HEK293 (cell line): Measurements from ENCODE around the gene PDP2.

ENCODE experiments used
- BCL11B ChIP-seq: fragments of 450-650 bp; formaldehyde crosslinking; IDR thresholded peaks from 2 replicates; pipeline ENCODE4 v1.5.1; 2016; ENCODE audit warnings: low read depth, missing biosample characterization, missing genetic modification characterization
- REST ChIP-seq: fragments of 450-650 bp; formaldehyde crosslinking; IDR thresholded peaks from 2 replicates; pipeline ENCODE4 v1.5.1; 2016; ENCODE audit warnings: missing biosample characterization, missing genetic modification characterization
- YY1 ChIP-seq: fragments of 450-650 bp; formaldehyde crosslinking; IDR thresholded peaks from 2 replicates; pipeline ENCODE4 v1.5.1; 2018; ENCODE audit warnings: missing biosample characterization, missing genetic modification characterization
- ZNF138 ChIP-seq: fragments of 450-650 bp; formaldehyde crosslinking; IDR thresholded peaks from 2 replicates; pipeline ENCODE4 v1.5.1; 2016; ENCODE audit warnings: missing biosample characterization, missing genetic modification characterization, borderline replicate concordance
- ZNF174 ChIP-seq: fragments of 450-650 bp; formaldehyde crosslinking; IDR thresholded peaks from 2 replicates; pipeline ENCODE4 v1.5.0; 2017; ENCODE audit warnings: missing biosample characterization, mild to moderate bottlenecking, missing genetic modification characterization
- ZNF701 ChIP-seq: fragments of 450-650 bp; formaldehyde crosslinking; IDR thresholded peaks from 2 replicates; pipeline ENCODE4 v1.5.1; 2016; ENCODE audit warnings: missing biosample characterization, missing genetic modification characterization
- TF ChIP-seq, protein P1 (sequence below): fragments of 450-650 bp; formaldehyde crosslinking; IDR thresholded peaks from 2 replicates; pipeline ENCODE4 v1.5.1; 2016; ENCODE audit warnings: missing biosample characterization, missing genetic modification characterization
- TF ChIP-seq, protein P2 (sequence below): fragments of 450-650 bp; IDR thresholded peaks from 2 replicates; pipeline ENCODE4 v1.5.1; 2018; ENCODE audit warnings: missing biosample characterization, missing genetic modification characterization

DNA sequence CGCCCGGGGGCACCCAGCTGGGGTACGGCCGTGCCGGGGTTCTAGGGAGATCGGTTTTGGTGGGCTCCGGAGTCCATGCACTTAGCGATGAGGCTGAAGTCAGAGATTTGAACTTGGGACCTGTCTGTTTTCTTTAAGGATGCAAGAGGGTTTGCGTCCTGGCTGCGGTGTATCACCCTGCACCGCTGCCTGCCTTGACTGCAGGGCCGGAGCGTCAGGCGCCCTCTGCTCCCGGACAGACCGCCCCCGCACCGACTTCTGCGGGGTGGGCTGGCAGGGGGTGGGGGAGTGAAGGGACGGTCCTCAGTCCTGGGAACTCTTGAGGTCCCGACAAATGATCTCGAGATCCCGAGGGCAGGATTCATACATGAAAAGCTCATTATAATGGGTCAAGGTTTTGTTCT lies 701 bp downstream of the PDP2 start:
- TF ChIP-seq, protein P1, sequence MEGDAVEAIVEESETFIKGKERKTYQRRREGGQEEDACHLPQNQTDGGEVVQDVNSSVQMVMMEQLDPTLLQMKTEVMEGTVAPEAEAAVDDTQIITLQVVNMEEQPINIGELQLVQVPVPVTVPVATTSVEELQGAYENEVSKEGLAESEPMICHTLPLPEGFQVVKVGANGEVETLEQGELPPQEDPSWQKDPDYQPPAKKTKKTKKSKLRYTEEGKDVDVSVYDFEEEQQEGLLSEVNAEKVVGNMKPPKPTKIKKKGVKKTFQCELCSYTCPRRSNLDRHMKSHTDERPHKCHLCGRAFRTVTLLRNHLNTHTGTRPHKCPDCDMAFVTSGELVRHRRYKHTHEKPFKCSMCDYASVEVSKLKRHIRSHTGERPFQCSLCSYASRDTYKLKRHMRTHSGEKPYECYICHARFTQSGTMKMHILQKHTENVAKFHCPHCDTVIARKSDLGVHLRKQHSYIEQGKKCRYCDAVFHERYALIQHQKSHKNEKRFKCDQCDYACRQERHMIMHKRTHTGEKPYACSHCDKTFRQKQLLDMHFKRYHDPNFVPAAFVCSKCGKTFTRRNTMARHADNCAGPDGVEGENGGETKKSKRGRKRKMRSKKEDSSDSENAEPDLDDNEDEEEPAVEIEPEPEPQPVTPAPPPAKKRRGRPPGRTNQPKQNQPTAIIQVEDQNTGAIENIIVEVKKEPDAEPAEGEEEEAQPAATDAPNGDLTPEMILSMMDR (tag by site-specific recombination), result no peak
- TF ChIP-seq BCL11B (tag by site-specific recombination) (no peak), ZNF701 (tag by site-specific recombination) (no peak), YY1 (no peak), REST (no peak), ZNF138 (tag by site-specific recombination) (no peak), ZNF174 (no peak)
- TF ChIP-seq, protein P2, sequence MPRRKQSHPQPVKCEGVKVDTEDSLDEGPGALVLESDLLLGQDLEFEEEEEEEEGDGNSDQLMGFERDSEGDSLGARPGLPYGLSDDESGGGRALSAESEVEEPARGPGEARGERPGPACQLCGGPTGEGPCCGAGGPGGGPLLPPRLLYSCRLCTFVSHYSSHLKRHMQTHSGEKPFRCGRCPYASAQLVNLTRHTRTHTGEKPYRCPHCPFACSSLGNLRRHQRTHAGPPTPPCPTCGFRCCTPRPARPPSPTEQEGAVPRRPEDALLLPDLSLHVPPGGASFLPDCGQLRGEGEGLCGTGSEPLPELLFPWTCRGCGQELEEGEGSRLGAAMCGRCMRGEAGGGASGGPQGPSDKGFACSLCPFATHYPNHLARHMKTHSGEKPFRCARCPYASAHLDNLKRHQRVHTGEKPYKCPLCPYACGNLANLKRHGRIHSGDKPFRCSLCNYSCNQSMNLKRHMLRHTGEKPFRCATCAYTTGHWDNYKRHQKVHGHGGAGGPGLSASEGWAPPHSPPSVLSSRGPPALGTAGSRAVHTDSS (tag by site-specific recombination), result no peak
